ENCODE measurements around the gene HUS1B. TPM values are rescaled to one million over a fixed set of nuclear protein-coding genes. Genes with fewer than 3 reads are reported as not detected.
A peak's percentile ranks its signal among the peaks of the same experiment; 100 is the strongest.

The HUS1B gene
- total and polyA plus RNA-seq, 9 of the 15 experiments (the other 6 are each of a cell fraction or from before 2014, with no cell fraction given), result 0.16 to 1.4 (median 0.38) TPM; not detected in 1

GRCh38 chr6:692858-693722 lies 36.2 kb upstream of the HUS1B start, which contains the start of gene EXOC2 (continued):
- TF ChIP-seq SMARCA4 (IDR thresholded peaks at IDR 0.05) (peak; percentile 48; the same call in 1 of the 2 replicates), TFAM (CRISPR knock-in tag; conservative IDR thresholded peaks at IDR 0.05) (no peak), SRSF1 (IDR thresholded peaks at IDR 0.05; ENCODE audit: low read depth, low read length) (0 out of 2 replicates have a peak, but pooled peaks have one; percentile 51), E2F1 (CRISPR knock-in tag; IDR thresholded peaks at IDR 0.05) (no peak), RBBP5 (IDR thresholded peaks at IDR 0.05; ENCODE audit: borderline replicate concordance, insufficient read depth, low read length, poor library complexity, severe bottlenecking) (peak; percentile 100), HSF4 (CRISPR knock-in tag; IDR thresholded peaks at IDR 0.05; ENCODE audit: borderline replicate concordance) (no peak), TCF3 (CRISPR knock-in tag; IDR thresholded peaks at IDR 0.05) (peak; percentile 37), SIN3A (IDR thresholded peaks at IDR 0.05; ENCODE audit: borderline replicate concordance in 2 of 2, control insufficient read depth in 1 of 2, low read depth in 2 of 2, low read length in 2 of 2) (peak; percentile 93 to 94; a peak in 3 of 4 replicates), DNMT1 (IDR thresholded peaks at IDR 0.05) (no peak), SRSF3 (IDR thresholded peaks at IDR 0.05; ENCODE audit: insufficient read depth, low read length) (no peak), HNRNPL (IDR thresholded peaks at IDR 0.05; ENCODE audit: low read depth, low read length) (peak; percentile 57; the same call in 1 of the 2 replicates), ZNF57 (CRISPR knock-in tag; IDR thresholded peaks at IDR 0.05) (no peak), SFPQ (IDR thresholded peaks at IDR 0.05; ENCODE audit: low read depth, low read length) (no peak), ZNF586 (CRISPR knock-in tag; conservative IDR thresholded peaks at IDR 0.05) (no peak), TAF15 (IDR thresholded peaks at IDR 0.05; ENCODE audit: low read depth, low read length) (no peak), LEF1 (IDR thresholded peaks at IDR 0.05) (no peak), MAFK (IDR thresholded peaks at IDR 0.05; ENCODE audit: low read length) (0 out of 2 replicates have a peak, but pooled peaks have one; percentile 26), ZSCAN29 (IDR thresholded peaks at IDR 0.05) (no peak), MNT (conservative IDR thresholded peaks at IDR 0.05) (peak; percentile 81 to 92), MYNN (IDR thresholded peaks at IDR 0.05) (peak; percentile 56; the same call in 1 of the 2 replicates), MYNN (CRISPR knock-in tag; IDR thresholded peaks at IDR 0.05) (no peak), ZNF354B (CRISPR knock-in tag; IDR thresholded peaks at IDR 0.05) (no peak)
